Adrenal gland (tissue), 5 donors: Measurements from ENCODE around the gene RIMKLB.

Experiments
- POLR2A ChIP-seq, 2 donors: fragments of 450-650 bp; IDR thresholded peaks; one replicate each; pipeline ENCODE4 v1.6.1; 2017; ENCODE audit warnings: antibody characterized with exemption in 2 of 2, mild to moderate bottlenecking in 2 of 2, moderate library complexity in 1 of 2
- TF ChIP-seq, protein P1 (sequence below), 6 experiments: fragments of 450-650 bp in 4 of 6; fragments of 200-600 bp in 2 of 6; sonication (generic) in 1 of 6; IDR thresholded peaks; 1 replicate in 5 of 6; 2 replicates in 1 of 6; pipeline versions ENCODE4 v1.5.1 to v1.8.0; 2016 to 2021; ENCODE audit warnings: antibody characterized with exemption in 6 of 6, mild to moderate bottlenecking in 2 of 6, moderate library complexity in 1 of 6
- donor health status: DM: no; HTN: no; CAD: no.

DNA sequence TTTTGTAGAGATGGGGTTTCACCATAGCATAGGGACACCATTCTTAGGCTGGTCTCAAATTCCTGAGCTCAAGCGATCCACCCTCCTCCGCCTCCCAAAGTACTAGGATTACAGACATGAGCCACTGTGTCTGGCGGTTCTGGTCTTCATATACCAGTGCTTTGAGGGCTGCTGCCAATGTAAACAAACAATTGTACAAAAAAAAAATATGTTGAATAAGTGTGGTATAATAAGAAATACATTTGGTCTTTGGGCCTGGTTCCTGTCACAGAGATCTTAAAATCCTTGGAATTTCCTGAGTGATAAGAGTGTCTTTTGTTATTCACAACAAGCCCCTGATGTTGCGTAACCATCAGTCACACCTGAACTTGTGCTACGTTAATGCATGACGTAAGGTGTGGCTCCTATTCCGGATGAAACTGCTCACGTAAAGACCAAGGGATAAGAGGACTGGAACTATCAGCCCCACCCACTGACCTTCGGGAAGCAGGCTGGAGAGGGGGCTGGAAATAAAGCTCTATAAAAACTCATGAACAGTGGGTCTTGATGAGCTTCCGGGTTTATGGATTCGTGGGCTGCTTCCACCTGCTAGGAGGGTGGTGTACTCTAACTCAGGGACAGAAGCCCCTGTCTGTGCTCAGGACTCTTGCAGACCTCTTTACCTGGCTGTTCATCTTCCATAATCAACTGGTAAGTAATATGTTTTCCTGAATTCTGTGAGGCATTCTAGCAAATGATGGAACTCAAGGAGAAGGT, 16.5 kb upstream of the RIMKLB start:
- TF ChIP-seq, protein P1, sequence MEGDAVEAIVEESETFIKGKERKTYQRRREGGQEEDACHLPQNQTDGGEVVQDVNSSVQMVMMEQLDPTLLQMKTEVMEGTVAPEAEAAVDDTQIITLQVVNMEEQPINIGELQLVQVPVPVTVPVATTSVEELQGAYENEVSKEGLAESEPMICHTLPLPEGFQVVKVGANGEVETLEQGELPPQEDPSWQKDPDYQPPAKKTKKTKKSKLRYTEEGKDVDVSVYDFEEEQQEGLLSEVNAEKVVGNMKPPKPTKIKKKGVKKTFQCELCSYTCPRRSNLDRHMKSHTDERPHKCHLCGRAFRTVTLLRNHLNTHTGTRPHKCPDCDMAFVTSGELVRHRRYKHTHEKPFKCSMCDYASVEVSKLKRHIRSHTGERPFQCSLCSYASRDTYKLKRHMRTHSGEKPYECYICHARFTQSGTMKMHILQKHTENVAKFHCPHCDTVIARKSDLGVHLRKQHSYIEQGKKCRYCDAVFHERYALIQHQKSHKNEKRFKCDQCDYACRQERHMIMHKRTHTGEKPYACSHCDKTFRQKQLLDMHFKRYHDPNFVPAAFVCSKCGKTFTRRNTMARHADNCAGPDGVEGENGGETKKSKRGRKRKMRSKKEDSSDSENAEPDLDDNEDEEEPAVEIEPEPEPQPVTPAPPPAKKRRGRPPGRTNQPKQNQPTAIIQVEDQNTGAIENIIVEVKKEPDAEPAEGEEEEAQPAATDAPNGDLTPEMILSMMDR (IDR thresholded peaks at IDR 0.05) = no peak
- TF ChIP-seq POLR2A (IDR thresholded peaks at IDR 0.05) = no peak
